Tibial nerve (tissue), 4 donors: Measurements from ENCODE around the gene PMM2. TPM values are rescaled to one million over a fixed set of nuclear protein-coding genes. Genes with fewer than 3 reads are reported as not detected.

Experiments
- DNase-seq, 2 donors: peaks; one replicate each; pipeline ENCODE4 v3.0.0-alpha.2; 2019; ENCODE audit warnings: low spot score in 2 of 2
- H3K27ac ChIP-seq, 4 donors: fragments of 200-600 bp; sonication (generic) in 3 of 4; one replicate each; pipeline ENCODE4 v1.5.1; 2017 to 2019; ENCODE audit warnings: mild to moderate bottlenecking in 1 of 4
- H3K27me3 ChIP-seq, 2 donors: fragments of 200-600 bp; sonication (generic) in 1 of 2; one replicate each; pipeline versions ENCODE4 v1.5.1 to v1.6.0; 2017 to 2019
- H3K36me3 ChIP-seq, 3 donors: fragments of 200-600 bp; sonication (generic); one replicate each; pipeline ENCODE4 v1.5.1; 2018 to 2019
- H3K4me1 ChIP-seq, 4 donors: fragments of 200-600 bp; sonication (generic) in 3 of 4; one replicate each; pipeline ENCODE4 v1.5.1; 2017 to 2019
- H3K4me3 ChIP-seq, 4 donors: fragments of 200-600 bp; sonication (generic) in 3 of 4; one replicate each; pipeline ENCODE4 v1.5.1; 2017 to 2019; ENCODE audit warnings: mild to moderate bottlenecking in 1 of 4, moderate library complexity in 1 of 4
- H3K9me3 ChIP-seq, 4 donors: fragments of 200-600 bp; sonication (generic) in 3 of 4; one replicate each; pipeline ENCODE4 v1.5.1; 2017 to 2019
- CTCF ChIP-seq, 5 experiments: fragments of 200-600 bp in 3 of 5; fragments of 450-650 bp in 2 of 5; sonication (generic) in 3 of 5; IDR thresholded peaks; one replicate each; pipeline ENCODE4 v1.5.1; 2016 to 2019; ENCODE audit warnings: antibody characterized with exemption in 5 of 5, mild to moderate bottlenecking in 3 of 5, moderate library complexity in 2 of 5
- EP300 ChIP-seq, 2 donors: sonication (generic); formaldehyde crosslinking; IDR thresholded peaks; one replicate each; pipeline ENCODE4 v1.6.1; 2017; ENCODE audit warnings: antibody characterized with exemption in 2 of 2, mild to moderate bottlenecking in 1 of 2
- POLR2A ChIP-seq, 2 donors: fragments of 450-650 bp; IDR thresholded peaks; one replicate each; pipeline ENCODE4 v1.6.1; 2017; ENCODE audit warnings: antibody characterized with exemption in 2 of 2, mild to moderate bottlenecking in 2 of 2, moderate library complexity in 2 of 2
- WGBS, 2 donors: methylation state at CpG; one replicate each; pipeline ENCODE4 v1.1.5; 2018; 5-methylcytosine and 5-hydroxymethylcytosine counted together
- total RNA-seq, 4 donors: library from RNA; depleted of rRNA; stranded (reverse); fragments of >200 nt; gene quantifications; one replicate each; pipeline ENCODE4 v1.1.0, GENCODE V29; 2016

PMM2 gene
- total RNA-seq, 4 donors from 2014 or later, result 37.6 to 73.8 (median 52.7) TPM

- Histone ChIP-seq H3K4me3 (no peak overlapping the region), H3K9me3 (no peaks in the 10 kb centered on the region), H3K27me3 (no peaks in the 10 kb centered on the region), H3K4me1 (no peaks in the 10 kb centered on the region), H3K36me3 (peaks cover 0 to 87% (median under 1%) of the 10 kb centered on the region in 3 donors), H3K27ac (no peak overlapping the region)
- DNase-seq, result no peak
- TF ChIP-seq CTCF (IDR thresholded peaks at IDR 0.05), result no peak
- TF ChIP-seq EP300 (IDR thresholded peaks at IDR 0.05), result no peak
- TF ChIP-seq POLR2A (IDR thresholded peaks at IDR 0.05), result no peak
- 93 to 97% methylated on average over 3 of the region's 3 CpGs for WGBS, 2 donors
Observed at GRCh38 chr16:8763083-8763482, 34.6 kb upstream of the PMM2 start.

GRCh38 chr16:8763899-8764298, 33.7 kb upstream of the PMM2 start:
- no peaks in the 10 kb centered on the region for H3K27me3 ChIP-seq
- TF ChIP-seq CTCF (IDR thresholded peaks at IDR 0.05) (no peak), EP300 (IDR thresholded peaks at IDR 0.05) (no peak), POLR2A (IDR thresholded peaks at IDR 0.05) (no peak)
- WGBS, 2 donors, result 31 to 36% methylated on average over 10 of the region's 10 CpGs
- no peak overlapping the region for H3K27ac ChIP-seq
- no peaks in the 10 kb centered on the region for H3K4me1 ChIP-seq
- no peaks in the 10 kb centered on the region for H3K9me3 ChIP-seq
- no peak overlapping the region for H3K4me3 ChIP-seq
- H3K36me3 ChIP-seq, result peaks cover 0 to 87% (median 4%) of the 10 kb centered on the region in 3 donors
- no peak for DNase-seq

- no peaks in the 10 kb centered on the region for H3K9me3 ChIP-seq
- WGBS, 2 donors, result 90 to 95% methylated on average over 17 to 18 of the region's 18 CpGs
- no peak for TF ChIP-seq POLR2A (IDR thresholded peaks at IDR 0.05)
- TF ChIP-seq EP300 (IDR thresholded peaks at IDR 0.05), result no peak
- no peak for TF ChIP-seq CTCF (IDR thresholded peaks at IDR 0.05)
- no peak overlapping the region for H3K27ac ChIP-seq
- DNase-seq, result no peak
- no peaks in the 10 kb centered on the region for H3K4me1 ChIP-seq
- H3K27me3 ChIP-seq, result no peaks in the 10 kb centered on the region
- H3K4me3 ChIP-seq, result no peak overlapping the region
- peaks cover 0 to 87% (median 4%) of the 10 kb centered on the region in 3 donors for H3K36me3 ChIP-seq
Observed at GRCh38 chr16:8764525-8765250, 33.0 kb upstream of the PMM2 start.

GRCh38 chr16:8767176-8767575, 30.5 kb upstream of the PMM2 start:
- WGBS, 2 donors, result 95 to 96% methylated on average over 4 to 8 of the region's 8 CpGs
- Histone ChIP-seq H3K27ac (no peak overlapping the region), H3K9me3 (no peaks in the 10 kb centered on the region), H3K27me3 (no peaks in the 10 kb centered on the region), H3K4me3 (no peak overlapping the region), H3K4me1 (no peaks in the 10 kb centered on the region), H3K36me3 (peaks cover 0 to 81% (median 4%) of the 10 kb centered on the region in 3 donors)
- DNase-seq, result no peak
- no peak for TF ChIP-seq CTCF (IDR thresholded peaks at IDR 0.05)
- no peak for TF ChIP-seq EP300 (IDR thresholded peaks at IDR 0.05)
- TF ChIP-seq POLR2A (IDR thresholded peaks at IDR 0.05), result no peak

GRCh38 chr16:8768283-8768682, 29.4 kb upstream of the PMM2 start:
- Histone ChIP-seq H3K27me3 (no peaks in the 10 kb centered on the region), H3K9me3 (no peaks in the 10 kb centered on the region), H3K27ac (no peak overlapping the region), H3K36me3 (peaks cover 0 to 90% (median 4%) of the 10 kb centered on the region in 3 donors), H3K4me1 (no peaks in the 10 kb centered on the region), H3K4me3 (no peak overlapping the region)
- WGBS, 2 donors, result 94 to 96% methylated on average over 12 of the region's 12 CpGs
- DNase-seq, result no peak
- TF ChIP-seq EP300 (IDR thresholded peaks at IDR 0.05) (no peak), POLR2A (IDR thresholded peaks at IDR 0.05) (no peak), CTCF (IDR thresholded peaks at IDR 0.05) (no peak)
